ENCODE measurements around the gene ZNF384. TPM values are rescaled to one million over a fixed set of nuclear protein-coding genes. Genes with fewer than 3 reads are reported as not detected.

The ZNF384 gene
- total RNA-seq, 1 experiment from 2014 or later = 88.0 TPM

GRCh38 chr12:6736754-6737153, 47.6 kb upstream of the ZNF384 start:
- Mint-ChIP-seq H3K27ac (no peak overlapping the region), H3K9me3 (no peaks in the 10 kb centered on the region), H3K36me3 (ENCODE audit: insufficient read depth in 1 of 3, low read depth in 3 of 3) (no peaks in the 10 kb centered on the region; a peak in 2 of 7 replicates), H3K27me3 (ENCODE audit: low read depth) (no peaks in the 10 kb centered on the region), H3K4me3 (no peak overlapping the region), H3K4me1 (peaks cover 4 to 7% of the 10 kb centered on the region in 2 experiments; a peak in 3 of 4 replicates)
- no peak overlapping the region for H2AFZ ChIP-seq (ENCODE audit: low read length)
- H4K91ac ChIP-seq (ENCODE audit: insufficient read length, low read depth, low read length) = no peak overlapping the region
- H4K20me1 ChIP-seq (ENCODE audit: control insufficient read depth, insufficient read depth, insufficient read length) = no peaks in the 10 kb centered on the region
- H2BK5ac ChIP-seq (ENCODE audit: insufficient read length, low read length) = no peak overlapping the region
- H3K23ac ChIP-seq (ENCODE audit: insufficient read length, low read depth, low read length) = no peak overlapping the region
- H3K4me1 ChIP-seq (ENCODE audit: insufficient read depth, low read length) = no peaks in the 10 kb centered on the region
- no peak for DNase-seq
- H3K79me1 ChIP-seq (ENCODE audit: insufficient read depth, low read depth, low read length, poor library complexity, severe bottlenecking) = no peaks in the 10 kb centered on the region
- no peak overlapping the region for H3K9ac ChIP-seq (ENCODE audit: extremely low read depth, insufficient read length, low read length)
- H3K4me2 ChIP-seq (ENCODE audit: insufficient read depth, insufficient read length, low read length) = no peak overlapping the region
- H3K9me3 ChIP-seq (ENCODE audit: control insufficient read depth, low read depth, low read length) = no peaks in the 10 kb centered on the region
- H3K27me3 ChIP-seq (ENCODE audit: insufficient read depth, low read length) = no peaks in the 10 kb centered on the region
- H2AK5ac ChIP-seq (ENCODE audit: insufficient read length, low read length) = no peak overlapping the region
- no peak overlapping the region for H4K5ac ChIP-seq (ENCODE audit: insufficient read length, low read depth, low read length)
- no peak overlapping the region for H3T11ph ChIP-seq (ENCODE audit: low read length)
- H2BK12ac ChIP-seq (ENCODE audit: insufficient read length, low read depth, low read length) = no peak overlapping the region
- no peak overlapping the region for H2BK120ac ChIP-seq (ENCODE audit: low read depth, low read length, poor library complexity, severe bottlenecking)
- no peaks in the 10 kb centered on the region for H3K23me2 ChIP-seq (ENCODE audit: insufficient read length, low read depth, low read length, poor library complexity, severe bottlenecking)
- H3K4ac ChIP-seq (ENCODE audit: low read depth, low read length) = no peak overlapping the region
- no peak overlapping the region for H2BK20ac ChIP-seq (ENCODE audit: low read depth, low read length, poor library complexity, severe bottlenecking)
- TF ChIP-seq CTCF (conservative IDR thresholded peaks at IDR 0.05) = no peak
- H3K79me2 ChIP-seq (ENCODE audit: insufficient read depth, low read length) = no peaks in the 10 kb centered on the region
- no peak overlapping the region for H3K14ac ChIP-seq (ENCODE audit: insufficient read depth, low read length)
- no peak overlapping the region for H4K8ac ChIP-seq (replicated peaks; ENCODE audit: insufficient read length, low read depth, low read length)
- no peak overlapping the region for H3K27ac ChIP-seq (ENCODE audit: insufficient read length, low read depth, low read length)
- H3K56ac ChIP-seq (ENCODE audit: insufficient read length, low read depth, low read length) = no peak overlapping the region
- WGBS (ENCODE audit: extremely low coverage, insufficient read length, low lambda C conversion rate) = no CpG with 5 or more reads among the region's 5 CpGs
- H2BK15ac ChIP-seq (ENCODE audit: low read depth, low read length) = no peak overlapping the region
- no peak overlapping the region for H3K18ac ChIP-seq (ENCODE audit: insufficient read length, low read depth, low read length)

Data from H9 (cell line).